Measurements from ENCODE around the gene UQCRH. TPM values are rescaled to one million over a fixed set of nuclear protein-coding genes. Genes with fewer than 3 reads are reported as not detected.

UQCRH gene
- total RNA-seq, 1 experiment from 2014 or later, result 508 TPM

DNA sequence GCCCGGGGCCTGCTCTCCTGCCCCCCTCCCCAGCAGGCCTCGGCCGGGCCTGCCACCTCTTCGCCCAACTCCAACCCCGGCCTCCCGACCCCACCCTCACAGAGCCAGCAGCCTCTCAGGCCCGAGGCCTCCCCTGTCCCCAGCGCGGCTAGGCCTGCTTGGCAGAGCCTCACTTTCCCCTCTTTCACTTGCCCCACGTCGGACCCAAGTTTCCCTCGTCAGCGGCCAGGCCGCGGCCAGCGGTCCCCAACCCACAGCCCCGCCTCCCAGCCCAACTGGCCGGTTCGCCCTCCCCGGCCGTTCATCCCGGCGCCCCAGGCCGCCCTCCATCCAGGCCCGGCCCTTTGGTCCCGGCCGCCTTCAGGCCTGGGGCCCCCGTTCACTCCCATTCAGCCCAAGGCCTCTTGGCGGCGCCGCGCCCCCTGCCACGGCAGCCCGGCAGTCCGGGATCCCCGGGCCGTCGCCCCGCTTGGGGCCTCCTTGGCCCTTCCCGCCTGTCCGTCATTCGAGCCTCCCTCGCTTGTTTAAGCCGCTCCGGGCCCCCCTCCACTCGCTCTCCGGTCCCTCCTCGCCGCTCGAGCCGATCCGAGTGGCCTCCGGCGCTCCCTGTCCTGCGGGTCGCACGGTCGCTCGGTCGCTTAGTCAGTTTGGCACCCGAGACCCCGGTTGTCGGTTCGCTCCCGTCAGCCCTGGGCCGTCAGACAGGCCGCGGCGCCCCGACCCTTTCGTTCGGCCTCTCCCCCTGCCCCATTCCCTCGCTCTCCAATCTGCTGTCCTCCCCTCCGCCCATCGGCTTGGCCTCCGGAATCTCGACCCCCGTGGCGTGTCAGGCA, 1.5 kb upstream of the UQCRH start:
- Histone ChIP-seq H2AFZ (ENCODE audit: low read length) (no peak overlapping the region), H2BK12ac (ENCODE audit: insufficient read length, low read depth, low read length) (no peak overlapping the region), H3K4ac (ENCODE audit: low read depth, low read length) (no peak overlapping the region), H3K4me1 (ENCODE audit: insufficient read depth, low read length) (no peaks in the 10 kb centered on the region; the same call in 1 of the 2 replicates), H3K27ac (ENCODE audit: insufficient read length, low read depth, low read length) (no peak overlapping the region), H4K5ac (ENCODE audit: insufficient read length, low read depth, low read length) (no peak overlapping the region), H3K79me2 (ENCODE audit: insufficient read depth, low read length) (peaks cover 38% of the 10 kb centered on the region; the same call in 1 of the 2 replicates), H2AK5ac (ENCODE audit: insufficient read length, low read length) (no peak overlapping the region), H3T11ph (ENCODE audit: low read length) (no peak overlapping the region), H4K20me1 (ENCODE audit: control insufficient read depth, insufficient read depth, insufficient read length) (no peaks in the 10 kb centered on the region), H3K23me2 (ENCODE audit: insufficient read length, low read depth, low read length, poor library complexity, severe bottlenecking) (peaks cover 13% of the 10 kb centered on the region), H3K56ac (ENCODE audit: insufficient read length, low read depth, low read length) (no peak overlapping the region), H4K8ac (replicated peaks; ENCODE audit: insufficient read length, low read depth, low read length) (no peak overlapping the region), H3K27me3 (ENCODE audit: insufficient read depth, low read length) (no peaks in the 10 kb centered on the region), H2BK120ac (ENCODE audit: low read depth, low read length, poor library complexity, severe bottlenecking) (no peak overlapping the region), H3K9me3 (ENCODE audit: control insufficient read depth, low read depth, low read length) (no peaks in the 10 kb centered on the region), H3K23ac (ENCODE audit: insufficient read length, low read depth, low read length) (no peak overlapping the region), H3K18ac (ENCODE audit: insufficient read length, low read depth, low read length) (peak overlapping the region; percentile 39), H3K9ac (ENCODE audit: extremely low read depth, insufficient read length, low read length) (peak overlapping the region; percentile 39), H2BK20ac (ENCODE audit: low read depth, low read length, poor library complexity, severe bottlenecking) (no peak overlapping the region), H2BK15ac (ENCODE audit: low read depth, low read length) (no peak overlapping the region), H4K91ac (ENCODE audit: insufficient read length, low read depth, low read length) (no peak overlapping the region), H3K14ac (ENCODE audit: insufficient read depth, low read length) (peak overlapping the region; percentile 61), H2BK5ac (ENCODE audit: insufficient read length, low read length) (no peak overlapping the region), H3K79me1 (ENCODE audit: insufficient read depth, low read depth, low read length, poor library complexity, severe bottlenecking) (peaks cover 4% of the 10 kb centered on the region), H3K4me2 (ENCODE audit: insufficient read depth, insufficient read length, low read length) (peak overlapping the region; percentile 61)
- peak; percentile 49; the same call in 2 of the 3 replicates for TF ChIP-seq CTCF (conservative IDR thresholded peaks at IDR 0.05)
- H3K9me3 Mint-ChIP-seq, result peaks cover 0 to 3% of the 10 kb centered on the region in 2 experiments; a peak in 1 of 5 replicates
- WGBS (ENCODE audit: extremely low coverage, insufficient read length, low lambda C conversion rate), result no CpG with 5 or more reads among the region's 79 CpGs
- H3K27me3 Mint-ChIP-seq (ENCODE audit: low read depth), result no peaks in the 10 kb centered on the region; the same call in 1 of the 2 replicates
- peak overlapping the region; percentile 100 for H3K4me3 Mint-ChIP-seq
- peak overlapping the region; percentile 66 to 97 (median 80) for H3K27ac Mint-ChIP-seq
- H3K36me3 Mint-ChIP-seq (ENCODE audit: insufficient read depth in 1 of 3, low read depth in 3 of 3), result peaks cover 24 to 31% (median 31%) of the 10 kb centered on the region in 3 experiments
- DNase-seq, result peak; percentile 54
- H3K4me1 Mint-ChIP-seq, result peaks cover 35 to 50% of the 10 kb centered on the region in 2 experiments
